SIG-M5 treated with dmso at 0.1 percent for 504 hours (cell line): ENCODE data around the gene HES6.

Experiments used
- DNase-seq: peaks from one replicate; lab custom pipeline; 2025; ENCODE audit not compliant: unreplicated experiment; lab: John Stamatoyannopoulos, UW

The HES6 gene

DNA sequence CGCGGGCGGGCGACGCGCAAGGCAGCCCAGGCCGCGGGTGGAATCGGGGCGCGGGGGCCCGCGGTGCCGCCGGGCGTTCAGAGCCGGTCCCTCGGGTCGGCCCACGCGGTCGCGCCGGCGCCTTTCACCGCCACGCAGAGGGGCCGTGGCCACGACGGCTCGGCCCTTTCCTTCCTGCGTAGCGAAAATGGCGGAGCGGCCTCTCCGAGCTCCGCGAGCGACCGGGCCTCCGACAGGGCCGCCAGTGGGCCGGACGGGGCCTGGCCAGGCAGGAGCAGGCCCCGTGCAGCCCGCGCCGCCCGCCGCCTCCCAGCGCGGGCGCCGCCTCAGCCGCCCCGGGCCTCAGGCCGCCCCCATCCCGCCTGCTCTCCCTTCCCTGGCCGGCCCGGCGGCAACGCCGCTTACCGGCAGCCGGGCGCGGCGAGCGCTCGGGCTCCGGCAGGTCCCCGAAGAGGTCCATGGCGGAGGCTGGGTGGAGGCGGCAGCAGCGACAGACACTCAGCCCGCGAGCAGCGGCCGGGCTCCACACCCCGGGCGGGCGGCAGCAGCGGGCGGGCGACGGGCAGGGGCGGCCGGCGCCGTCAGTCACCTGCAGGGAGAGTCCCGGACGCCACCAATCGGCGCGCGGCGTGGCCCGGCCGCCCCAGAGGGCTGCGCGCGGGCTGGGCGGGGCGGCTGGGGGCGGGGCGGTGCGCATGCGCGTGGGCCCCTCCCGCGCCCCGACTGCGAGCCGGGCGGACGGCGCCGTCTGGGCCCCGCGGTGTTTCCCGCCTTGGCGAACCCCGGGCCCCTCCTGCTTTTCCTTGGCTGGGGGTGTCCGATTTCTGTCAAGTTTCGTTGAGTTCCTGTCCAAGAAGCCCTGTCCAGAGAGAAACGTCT, 36.5 kb downstream of the HES6 start, which contains the start of gene ILKAP:
ILKAP (minus strand) TSS at position 602 of the 879 bp plus-strand sequence; CDS start at position 460, 142 bp downstream.
- peak; percentile 88 for DNase-seq

DNA sequence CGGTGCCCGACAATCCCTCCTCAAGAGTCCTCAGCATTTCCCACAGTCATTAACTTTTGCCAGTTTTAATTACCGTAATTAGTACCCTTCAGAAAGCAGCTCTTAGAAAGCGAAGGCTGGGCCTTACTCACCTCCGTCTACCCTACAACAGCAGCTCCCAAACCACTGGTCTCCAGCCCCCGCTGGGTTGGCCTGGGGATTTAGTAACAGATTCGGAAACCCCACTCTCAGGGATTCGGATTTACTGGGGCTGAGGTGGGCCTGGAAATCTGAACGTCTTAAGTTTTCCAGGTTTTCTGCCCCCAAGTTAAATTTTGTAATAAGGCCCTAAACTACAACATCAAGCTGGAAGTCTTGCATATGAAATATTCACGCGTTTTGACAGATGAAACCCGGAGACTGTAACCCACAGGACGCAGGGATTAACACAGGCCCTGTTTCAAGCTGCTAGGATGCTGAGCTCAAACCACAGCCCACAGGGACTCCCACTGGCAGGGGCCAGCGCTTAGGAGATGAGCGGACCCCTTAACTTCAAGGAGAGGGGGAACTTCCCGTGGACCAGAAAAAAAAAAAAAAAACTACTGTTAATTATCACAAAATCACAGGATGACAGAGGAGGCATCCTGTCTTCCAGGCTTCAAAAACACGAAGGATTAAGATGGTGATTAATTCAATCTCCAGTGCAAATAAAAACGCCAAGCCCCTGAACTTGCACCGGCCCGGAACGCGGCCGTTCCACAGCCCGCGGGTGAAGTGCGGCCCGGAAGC, 37.3 kb downstream of the HES6 start:
- peak; percentile 8 for DNase-seq

GRCh38 chr2:238190445-238190844, 49.4 kb downstream of the HES6 start:
- DNase-seq, result no peak
